SH-SY5Y (cell line): ENCODE results near the gene PTPRK.

ENCODE experiments used
- GATA2 ChIP-seq: IDR thresholded peaks from 2 replicates; pipeline ENCODE4 v1.6.1; 2011; ENCODE audit warnings: mild to moderate bottlenecking, low read depth, low read length
- GATA3 ChIP-seq: IDR thresholded peaks from 2 replicates; pipeline ENCODE4 v1.6.1; 2011; ENCODE audit warnings: low read depth, mild to moderate bottlenecking, low read length, moderate library complexity

DNA sequence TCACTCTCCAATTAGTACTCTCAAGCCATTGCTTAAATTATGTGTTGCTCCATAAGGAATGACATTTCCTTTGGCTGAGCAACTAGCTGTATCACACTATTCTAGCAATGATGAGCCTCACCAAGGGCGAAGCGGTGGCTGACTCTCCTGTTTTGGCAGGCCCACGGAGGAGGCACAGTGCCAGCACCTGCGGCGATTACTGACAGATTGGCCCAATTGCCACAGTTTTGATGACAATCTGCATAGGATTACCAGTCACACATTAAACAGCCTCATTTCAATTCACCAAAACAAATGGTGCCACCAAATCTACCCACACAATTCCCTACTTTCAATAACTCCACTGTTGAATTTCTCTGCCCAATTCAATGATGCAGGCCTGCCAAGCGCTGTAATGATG is 286.9 kb downstream of the PTPRK start:
- TF ChIP-seq GATA3 (no peak), GATA2 (no peak)
